HG03196 (cell line): ENCODE data around the gene IRF9.
"Not testable (repeated sequence)": the region's sequence is repeated elsewhere in the genome, so short reads cannot be mapped to it uniquely, and the experiment has no call there.

Experiments used
- ATAC-seq: cut with Tn5 transposase; IDR thresholded peaks from one replicate; pipeline ENCODE4 v1.9.1; 2021; ENCODE audit not compliant: unreplicated experiment

IRF9 gene

GRCh38 chr14:24189059-24189375 lies 28.0 kb downstream of the IRF9 start:
- ATAC-seq: no peak

GRCh38 chr14:24189460-24189859 lies 28.4 kb downstream of the IRF9 start:
- no peak for ATAC-seq

GRCh38 chr14:24190416-24190815 lies 29.4 kb downstream of the IRF9 start:
- ATAC-seq: no peak

GRCh38 chr14:24192933-24193332 lies 31.9 kb downstream of the IRF9 start:
- no peak for ATAC-seq

- no peak for ATAC-seq
These were observed 33.3 kb downstream of the IRF9 start for GRCh38 chr14:24194186-24194872.

GRCh38 chr14:24194873-24195185 lies 33.8 kb downstream of the IRF9 start:
- ATAC-seq: no peak

GRCh38 chr14:24195186-24196070 lies 34.4 kb downstream of the IRF9 start, which contains the start of gene TM9SF1:
Gene TM9SF1, minus strand, starts transcription at chr14:24195441. Its CDS starts 422 bp downstream, at chr14:24195019.
- peak; percentile 83 for ATAC-seq

GRCh38 chr14:24196071-24197055 lies 35.3 kb downstream of the IRF9 start:
- ATAC-seq: peak; percentile 25

- no peak for ATAC-seq
These were observed 36.0 kb downstream of the IRF9 start for GRCh38 chr14:24197056-24197450.

GRCh38 chr14:24198814-24199524 lies 37.9 kb downstream of the IRF9 start:
- no peak for ATAC-seq

GRCh38 chr14:24202538-24202937 lies 41.5 kb downstream of the IRF9 start:
- not testable (repeated sequence) for ATAC-seq

GRCh38 chr14:24203249-24203886 lies 42.3 kb downstream of the IRF9 start:
- ATAC-seq: not testable (repeated sequence)

- no peak for ATAC-seq
These were observed 43.4 kb downstream of the IRF9 start for GRCh38 chr14:24204163-24205146.

GRCh38 chr14:24206260-24207103 lies 45.4 kb downstream of the IRF9 start:
- ATAC-seq: no peak

GRCh38 chr14:24207104-24207551 lies 46.1 kb downstream of the IRF9 start:
- ATAC-seq: no peak

GRCh38 chr14:24207625-24208024 lies 46.6 kb downstream of the IRF9 start:
- no peak for ATAC-seq

GRCh38 chr14:24211311-24211710 lies 50.2 kb downstream of the IRF9 start:
- ATAC-seq: no peak
